ENCODE results near the gene GPR157. TPM values are rescaled to one million over a fixed set of nuclear protein-coding genes. Genes with fewer than 3 reads are reported as not detected.
A peak's percentile ranks its signal among the peaks of the same experiment; 100 is the strongest.

GPR157 gene
- total RNA-seq, 1 experiment from 2014 or later, result 6.4 TPM

- DNase-seq (ENCODE audit: low read depth), result no peak
- in situ Hi-C loops (cut with HindIII; ENCODE audit: low pct_unique_long_range_greater_than_20kb, low sequenced_read_pairs), result no loop called here
Measured at GRCh38 chr1:9078752-9079500, 50.0 kb downstream of the GPR157 start.

GRCh38 chr1:9078015-9078751 is 50.7 kb downstream of the GPR157 start:
- in situ Hi-C loops (cut with HindIII; ENCODE audit: low pct_unique_long_range_greater_than_20kb, low sequenced_read_pairs), result no loop called here

GRCh38 chr1:9075022-9075421 is 53.9 kb downstream of the GPR157 start:
- no peak for DNase-seq (ENCODE audit: low read depth)
- in situ Hi-C loops (cut with HindIII; ENCODE audit: low pct_unique_long_range_greater_than_20kb, low sequenced_read_pairs), result no loop called here

More at GRCh38 chr1:9078015-9078751, 50.7 kb downstream of the GPR157 start:
- DNase-seq (ENCODE audit: low read depth), result peak; percentile 28

- DNase-seq (ENCODE audit: low read depth), result no peak
- in situ Hi-C loops (cut with HindIII; ENCODE audit: low pct_unique_long_range_greater_than_20kb, low sequenced_read_pairs), result no loop called here
Measured at GRCh38 chr1:9073143-9073542, 55.8 kb downstream of the GPR157 start.

GRCh38 chr1:9071554-9072235 is 57.2 kb downstream of the GPR157 start:
- DNase-seq (ENCODE audit: low read depth), result no peak
- in situ Hi-C loops (cut with HindIII; ENCODE audit: low pct_unique_long_range_greater_than_20kb, low sequenced_read_pairs), result no loop called here

GRCh38 chr1:9070486-9070885 is 58.4 kb downstream of the GPR157 start:
- in situ Hi-C loops (cut with HindIII; ENCODE audit: low pct_unique_long_range_greater_than_20kb, low sequenced_read_pairs), result no loop called here
- DNase-seq (ENCODE audit: low read depth), result no peak

GRCh38 chr1:9069326-9070100 is 59.4 kb downstream of the GPR157 start, which contains the start of gene SLC2A5:
SLC2A5 (minus strand) TSS chr1:9069635; CDS start chr1:9069536, 99 bp downstream.
- no peak for DNase-seq (ENCODE audit: low read depth)
- in situ Hi-C loops (cut with HindIII; ENCODE audit: low pct_unique_long_range_greater_than_20kb, low sequenced_read_pairs), result no loop called here

GRCh38 chr1:9068981-9069325 is 59.9 kb downstream of the GPR157 start:
- no peak for DNase-seq (ENCODE audit: low read depth)

GRCh38 chr1:9066945-9067807 is 61.7 kb downstream of the GPR157 start:
- in situ Hi-C loops (cut with HindIII; ENCODE audit: low pct_unique_long_range_greater_than_20kb, low sequenced_read_pairs), result no loop called here
- DNase-seq (ENCODE audit: low read depth), result no peak

More at GRCh38 chr1:9068981-9069325, 59.9 kb downstream of the GPR157 start:
- in situ Hi-C loops (cut with HindIII; ENCODE audit: low pct_unique_long_range_greater_than_20kb, low sequenced_read_pairs), result no loop called here

- DNase-seq (ENCODE audit: low read depth), result no peak
- in situ Hi-C loops (cut with HindIII; ENCODE audit: low pct_unique_long_range_greater_than_20kb, low sequenced_read_pairs), result no loop called here
Measured at GRCh38 chr1:9065213-9065751, 63.6 kb downstream of the GPR157 start.

- in situ Hi-C loops (cut with HindIII; ENCODE audit: low pct_unique_long_range_greater_than_20kb, low sequenced_read_pairs), result no loop called here
- DNase-seq (ENCODE audit: low read depth), result no peak
Measured at GRCh38 chr1:9062846-9063245, 66.1 kb downstream of the GPR157 start.

- in situ Hi-C loops (cut with HindIII; ENCODE audit: low pct_unique_long_range_greater_than_20kb, low sequenced_read_pairs), result no loop called here
- no peak for DNase-seq (ENCODE audit: low read depth)
Measured at GRCh38 chr1:9062021-9062471, 66.9 kb downstream of the GPR157 start.

- in situ Hi-C loops (cut with HindIII; ENCODE audit: low pct_unique_long_range_greater_than_20kb, low sequenced_read_pairs), result no loop called here
- no peak for DNase-seq (ENCODE audit: low read depth)
Measured at GRCh38 chr1:9061252-9061960, 67.5 kb downstream of the GPR157 start.

GRCh38 chr1:9059891-9060744 is 68.8 kb downstream of the GPR157 start:
- no peak for DNase-seq (ENCODE audit: low read depth)
- in situ Hi-C loops (cut with HindIII; ENCODE audit: low pct_unique_long_range_greater_than_20kb, low sequenced_read_pairs), result no loop called here

GRCh38 chr1:9058465-9058864 is 70.4 kb downstream of the GPR157 start:
- no peak for DNase-seq (ENCODE audit: low read depth)
- in situ Hi-C loops (cut with HindIII; ENCODE audit: low pct_unique_long_range_greater_than_20kb, low sequenced_read_pairs), result no loop called here

GRCh38 chr1:9057851-9058250 is 71.1 kb downstream of the GPR157 start:
- DNase-seq (ENCODE audit: low read depth), result no peak
- in situ Hi-C loops (cut with HindIII; ENCODE audit: low pct_unique_long_range_greater_than_20kb, low sequenced_read_pairs), result no loop called here
